ENCODE results near the gene GRB10.

- TF ChIP-seq POLR2A (IDR thresholded peaks at IDR 0.05) (no peak), CTCF (IDR thresholded peaks at IDR 0.05) (no peak)
These were observed 169.2 kb downstream of the GRB10 start for GRCh38 chr7:50613473-50613872.
